Measurements from ENCODE around the gene ROCK2. TPM values are rescaled to one million over a fixed set of nuclear protein-coding genes. Genes with fewer than 3 reads are reported as not detected.

The ROCK2 gene
- total RNA-seq, 1 donor from 2014 or later: 45.1 TPM

- H3K36me3 ChIP-seq (ENCODE audit: insufficient read depth, low read length): no peaks in the 10 kb centered on the region
- no peak overlapping the region for H3K27ac ChIP-seq (ENCODE audit: low read depth, low read length)
- Mint-ChIP-seq H3K27me3 (ENCODE audit: low read depth, unreplicated experiment) (peaks cover 5% of the 10 kb centered on the region), H3K27ac (ENCODE audit: unreplicated experiment) (no peak overlapping the region), H3K4me3 (ENCODE audit: unreplicated experiment) (no peak overlapping the region), H3K4me1 (ENCODE audit: low read depth, unreplicated experiment) (peaks cover 12% of the 10 kb centered on the region), H3K36me3 (ENCODE audit: low read depth, unreplicated experiment) (no peaks in the 10 kb centered on the region), H3K9me3 (ENCODE audit: unreplicated experiment) (no peaks in the 10 kb centered on the region)
- no peaks in the 10 kb centered on the region for H3K9me3 ChIP-seq (ENCODE audit: insufficient read depth, low read depth, low read length)
- peaks cover 8% of the 10 kb centered on the region for H3K4me1 ChIP-seq (ENCODE audit: insufficient read depth, low read length)
- no peak overlapping the region for H3K4me3 ChIP-seq (ENCODE audit: insufficient read depth, low read depth, low read length)
- no peak for DNase-seq (ENCODE audit: low read depth)
- H3K9ac ChIP-seq (ENCODE audit: low read length): no peak overlapping the region
- H3K27me3 ChIP-seq (ENCODE audit: insufficient read depth, low read length): peaks cover 2% of the 10 kb centered on the region
- H3K79me2 ChIP-seq (ENCODE audit: insufficient read depth, low read length): peaks cover 15% of the 10 kb centered on the region
- peaks cover 12% of the 10 kb centered on the region for H4K20me1 ChIP-seq (ENCODE audit: insufficient read depth, low read length)
- TF ChIP-seq CTCF (IDR thresholded peaks at IDR 0.05; ENCODE audit: insufficient read depth, low read depth, low read length): no peak
- no peak for TF ChIP-seq EZH2 (IDR thresholded peaks at IDR 0.05; ENCODE audit: insufficient read depth, low read length)
- no peak for FAIRE-seq
- H3K4me2 ChIP-seq (ENCODE audit: low read length): no peak overlapping the region
- H2AFZ ChIP-seq (ENCODE audit: low read depth, low read length): no peak overlapping the region
Observed at GRCh38 chr2:11347403-11347959, 3.0 kb upstream of the ROCK2 start.

DNA sequence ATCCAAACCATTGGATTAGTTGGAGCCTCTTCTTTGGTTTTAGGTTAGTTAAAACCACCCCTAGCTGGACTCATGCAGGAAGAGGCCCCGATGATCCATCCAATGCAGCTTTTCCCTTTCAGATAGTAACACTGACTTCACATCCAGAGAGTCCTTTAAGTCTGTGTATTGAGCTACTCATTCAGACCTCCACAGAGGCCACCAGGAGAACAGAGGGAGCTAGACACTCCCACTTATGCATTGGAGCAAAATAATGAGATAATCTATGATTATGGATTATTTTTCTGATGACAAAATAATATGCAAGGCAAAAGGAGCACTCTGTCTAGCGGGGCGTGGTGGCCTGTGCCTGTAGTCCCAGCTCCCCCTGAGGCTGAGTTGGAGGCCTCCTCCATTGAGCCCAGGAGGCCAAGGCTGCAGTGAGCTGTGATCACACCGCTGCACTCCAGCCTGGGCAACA lies 1.6 kb upstream of the ROCK2 start:
- FAIRE-seq (no peak), DNase-seq (ENCODE audit: low read depth) (no peak)
- Histone ChIP-seq H3K4me1 (ENCODE audit: insufficient read depth, low read length) (peaks cover 8% of the 10 kb centered on the region), H2AFZ (ENCODE audit: low read depth, low read length) (no peak overlapping the region), H3K36me3 (ENCODE audit: insufficient read depth, low read length) (no peaks in the 10 kb centered on the region), H3K79me2 (ENCODE audit: insufficient read depth, low read length) (peaks cover 30% of the 10 kb centered on the region), H3K9ac (ENCODE audit: low read length) (no peak overlapping the region), H4K20me1 (ENCODE audit: insufficient read depth, low read length) (peaks cover 24% of the 10 kb centered on the region), H3K27me3 (ENCODE audit: insufficient read depth, low read length) (peaks cover 2% of the 10 kb centered on the region), H3K4me2 (ENCODE audit: low read length) (no peak overlapping the region), H3K27ac (ENCODE audit: low read depth, low read length) (no peak overlapping the region), H3K4me3 (ENCODE audit: insufficient read depth, low read depth, low read length) (no peak overlapping the region), H3K9me3 (ENCODE audit: insufficient read depth, low read depth, low read length) (no peaks in the 10 kb centered on the region)
- Mint-ChIP-seq H3K4me3 (ENCODE audit: unreplicated experiment) (peak overlapping the region; percentile 82), H3K4me1 (ENCODE audit: low read depth, unreplicated experiment) (peaks cover 16% of the 10 kb centered on the region), H3K9me3 (ENCODE audit: unreplicated experiment) (no peaks in the 10 kb centered on the region), H3K27ac (ENCODE audit: unreplicated experiment) (peak overlapping the region; percentile 97), H3K36me3 (ENCODE audit: low read depth, unreplicated experiment) (no peaks in the 10 kb centered on the region), H3K27me3 (ENCODE audit: low read depth, unreplicated experiment) (peaks cover 5% of the 10 kb centered on the region)
- TF ChIP-seq CTCF (IDR thresholded peaks at IDR 0.05; ENCODE audit: insufficient read depth, low read depth, low read length) (no peak), EZH2 (IDR thresholded peaks at IDR 0.05; ENCODE audit: insufficient read depth, low read length) (no peak)

- H3K27me3 Mint-ChIP-seq (ENCODE audit: low read depth, unreplicated experiment): peaks cover 2% of the 10 kb centered on the region
- TF ChIP-seq CTCF (IDR thresholded peaks at IDR 0.05; ENCODE audit: insufficient read depth, low read depth, low read length): no peak
- no peak for TF ChIP-seq EZH2 (IDR thresholded peaks at IDR 0.05; ENCODE audit: insufficient read depth, low read length)
- H3K27ac Mint-ChIP-seq (ENCODE audit: unreplicated experiment): peak overlapping the region; percentile 97
- FAIRE-seq (no peak), DNase-seq (ENCODE audit: low read depth) (peak; percentile 51)
- H3K36me3 Mint-ChIP-seq (ENCODE audit: low read depth, unreplicated experiment): no peaks in the 10 kb centered on the region
- H3K9ac ChIP-seq (ENCODE audit: low read length): peak overlapping the region; percentile 90
- peaks cover 25% of the 10 kb centered on the region for H3K4me1 Mint-ChIP-seq (ENCODE audit: low read depth, unreplicated experiment)
- H2AFZ ChIP-seq (ENCODE audit: low read depth, low read length): peak overlapping the region; percentile 77
- H3K27ac ChIP-seq (ENCODE audit: low read depth, low read length): peak overlapping the region; percentile 92
- H3K9me3 Mint-ChIP-seq (ENCODE audit: unreplicated experiment): no peaks in the 10 kb centered on the region
- peaks cover 2% of the 10 kb centered on the region for H3K27me3 ChIP-seq (ENCODE audit: insufficient read depth, low read length)
- peak overlapping the region; percentile 82 for H3K4me3 Mint-ChIP-seq (ENCODE audit: unreplicated experiment)
- H3K4me3 ChIP-seq (ENCODE audit: insufficient read depth, low read depth, low read length): peak overlapping the region; percentile 60
- no peaks in the 10 kb centered on the region for H3K36me3 ChIP-seq (ENCODE audit: insufficient read depth, low read length)
- H3K4me2 ChIP-seq (ENCODE audit: low read length): peak overlapping the region; percentile 94
- peaks cover 8% of the 10 kb centered on the region for H3K4me1 ChIP-seq (ENCODE audit: insufficient read depth, low read length)
- H3K9me3 ChIP-seq (ENCODE audit: insufficient read depth, low read depth, low read length): no peaks in the 10 kb centered on the region
- H3K79me2 ChIP-seq (ENCODE audit: insufficient read depth, low read length): peaks cover 39% of the 10 kb centered on the region
- H4K20me1 ChIP-seq (ENCODE audit: insufficient read depth, low read length): peaks cover 30% of the 10 kb centered on the region
Observed at GRCh38 chr2:11344956-11345677, 681 bp upstream of the ROCK2 start.
